Panc1 (cell line): ENCODE measurements around the gene TFAP2A. TPM values are rescaled to one million over a fixed set of nuclear protein-coding genes. Genes with fewer than 3 reads are reported as not detected.

Experiments
- ATAC-seq: fragments of 200-7000 bp; cut with Tn5 transposase; 2 replicates; pipeline ENCODE4 v1.9.1; 2020; ENCODE audit warnings: mild to moderate bottlenecking, moderate library complexity
- BruUV-seq: library from RNA; stranded (reverse); fragments of 400-500 nt; replicated peaks from 2 replicates; lab custom pipeline; 2021; lab: Mats Ljungman, UMichigan
- CTCF ChIA-PET: fragments of 300-600 bp; sonication (Branson Sonifier 250); formaldehyde crosslinking; loops from one replicate; lab custom pipeline; 2022; ENCODE audit warnings: antibody characterized with exemption; lab: Charles Lee
- POLR2A ChIA-PET: fragments of 300-600 bp; sonication (Branson Sonifier 250); formaldehyde crosslinking; loops from one replicate; lab custom pipeline; 2022; ENCODE audit warnings: antibody characterized with exemption; lab: Charles Lee
- DNase-seq: peaks from one replicate; pipeline ENCODE4 v3.0.0-alpha.2; 2010; ENCODE audit warnings: low read depth, low spot score
- H3K27ac ChIP-seq: 2 replicates; pipeline ENCODE4 v1.5.1; 2011; ENCODE audit warnings: mild to moderate bottlenecking, low read length, inconsistent platforms
- H3K27me3 ChIP-seq: fragments of 200-500 bp; sonication (Bioruptor generic); 2 replicates; pipeline ENCODE4 v1.6.0; 2014; ENCODE audit warnings: low read length, inconsistent platforms; ENCODE audit not compliant: control insufficient read depth, insufficient read depth
- H3K36me3 ChIP-seq: fragments of 200-500 bp; sonication (Bioruptor generic); 2 replicates; pipeline ENCODE4 v1.5.1; 2014; ENCODE audit warnings: inconsistent platforms, mild to moderate bottlenecking, low read length, moderate library complexity; ENCODE audit not compliant: control insufficient read depth, insufficient read depth
- H3K4me1 ChIP-seq: 2 replicates; pipeline ENCODE4 v1.5.1; 2011; ENCODE audit warnings: inconsistent platforms, mild to moderate bottlenecking, low read length, moderate library complexity; ENCODE audit not compliant: control insufficient read depth, insufficient read depth
- H3K4me3 ChIP-seq, 2 experiments: 2 replicates each; pipeline ENCODE4 v1.5.1; 2011 to 2012; ENCODE audit warnings: low read depth in 2 of 2, low read length in 2 of 2, mild to moderate bottlenecking in 2 of 2, inconsistent platforms in 1 of 2, moderate library complexity in 1 of 2
- H3K9me3 ChIP-seq: fragments of 200-500 bp; sonication (Bioruptor generic); 2 replicates; pipeline ENCODE4 v1.5.1; 2014; ENCODE audit warnings: low read depth, mild to moderate bottlenecking, inconsistent platforms, low read length, moderate library complexity; ENCODE audit not compliant: control insufficient read depth, insufficient read depth
- CTCF ChIP-seq: fragments of 450-650 bp; IDR thresholded peaks from 2 replicates; pipeline ENCODE4 v1.5.1; 2017; ENCODE audit warnings: mild to moderate bottlenecking
- POLR2AphosphoS5 ChIP-seq: IDR thresholded peaks from 2 replicates; pipeline ENCODE4 v1.6.1; 2012; ENCODE audit warnings: mild to moderate bottlenecking, low read depth, low read length, moderate library complexity
- REST ChIP-seq, 2 experiments: IDR thresholded peaks; 2 replicates each; pipeline ENCODE4 v1.6.1; 2011 to 2012; ENCODE audit warnings: low read depth in 2 of 2, control low read depth in 1 of 2, low read length in 1 of 2, mild to moderate bottlenecking in 1 of 2, moderate library complexity in 1 of 2; ENCODE audit not compliant: insufficient read depth in 1 of 2
- SIN3A ChIP-seq: IDR thresholded peaks from 2 replicates; pipeline ENCODE4 v1.6.1; 2012; ENCODE audit warnings: low read depth, mild to moderate bottlenecking, low read length, moderate library complexity, borderline replicate concordance; ENCODE audit not compliant: insufficient read depth
- TCF7L2 ChIP-seq: IDR thresholded peaks from 2 replicates; pipeline ENCODE4 v1.6.1; 2011; ENCODE audit warnings: mild to moderate bottlenecking, low read depth, low read length, inconsistent platforms
- in situ Hi-C: cut with HindIII; loops from 2 replicates; pipeline ENCODE4 v1.10.0; 2016; ENCODE audit warnings: low sequenced_read_pairs, low pct_unique_long_range_greater_than_20kb
- intact Hi-C: fragments of 100-400 bp; cut with micrococcal nuclease; formaldehyde crosslinking; loops from one replicate; pipeline ENCODE4 v1.10.0; 2022; ENCODE audit not compliant: unreplicated experiment
- total RNA-seq: library from RNA; stranded (reverse); gene quantifications from one replicate; pipeline ENCODE4 v1.2.1, GENCODE V29; 2021; ENCODE audit not compliant: unreplicated experiment

The TFAP2A gene
- total RNA-seq, 1 experiment from 2014 or later = 83.9 TPM

GRCh38 chr6:10421921-10422736 lies 7.3 kb upstream of the TFAP2A start:
- DNase-seq = no peak
- ChIA-PET CTCF (interaction anchor here (0.6 kb wide), 1 partner anchor 504 kb away, joined by 3 read pairs; no protein-coding TSS in a partner anchor), POLR2A (no interaction called here)
- H3K9me3 ChIP-seq = no peaks in the 10 kb centered on the region
- H3K36me3 ChIP-seq = no peaks in the 10 kb centered on the region
- no peak for TF ChIP-seq REST (IDR thresholded peaks at IDR 0.05; ENCODE audit: insufficient read depth in 1 of 2, low read depth in 2 of 2, low read length in 1 of 2)
- no peak for TF ChIP-seq SIN3A
- TF ChIP-seq CTCF = no peak
- no peak for TF ChIP-seq POLR2AphosphoS5
- TF ChIP-seq TCF7L2 = no peak
- no peak for ATAC-seq
- no TSS peak for BruUV-seq
- no peaks in the 10 kb centered on the region for H3K27me3 ChIP-seq
- peak overlapping the region; percentile 55 for H3K27ac ChIP-seq
- intact Hi-C loops = no loop called here
- in situ Hi-C loops = no loop called here
- H3K4me3 ChIP-seq = no peak overlapping the region
- peaks cover 51% of the 10 kb centered on the region for H3K4me1 ChIP-seq

- TF ChIP-seq CTCF = peak; percentile 8; the same call in 1 of the 2 replicates
- TF ChIP-seq REST (IDR thresholded peaks at IDR 0.05; ENCODE audit: insufficient read depth in 1 of 2, low read depth in 2 of 2, low read length in 1 of 2) = no peak
- no peaks in the 10 kb centered on the region for H3K9me3 ChIP-seq
- in situ Hi-C loops = no loop called here
- H3K27ac ChIP-seq = peak overlapping the region; percentile 99
- BruUV-seq = no TSS peak
- H3K36me3 ChIP-seq = no peaks in the 10 kb centered on the region
- intact Hi-C loops = no loop called here
- no peaks in the 10 kb centered on the region for H3K27me3 ChIP-seq
- POLR2A ChIA-PET = no interaction called here
- DNase-seq = no peak
- H3K4me1 ChIP-seq = peaks cover 54% of the 10 kb centered on the region
- CTCF ChIA-PET = interaction anchor here (0.6 kb wide), 1 partner anchor 503 kb away, joined by 3 read pairs; no protein-coding TSS in a partner anchor
- H3K4me3 ChIP-seq = no peak overlapping the region
- ATAC-seq = no peak
Measured at GRCh38 chr6:10421158-10421920, 6.5 kb upstream of the TFAP2A start.
